OCI-LY3 (cell line): Measurements from ENCODE around the gene NOC4L.

ENCODE experiments used
- EZH2phosphoT487 ChIP-seq: fragments of 200-600 bp; shearing (Covaris generic); IDR thresholded peaks from 2 replicates; pipeline ENCODE4 v1.6.1; 2018; ENCODE audit warnings: antibody characterized with exemption, mixed run types, low read depth
- TF ChIP-seq, protein P1 (sequence below): fragments of 200-600, 300-600 bp; sonication (generic); IDR thresholded peaks from 2 replicates; pipeline ENCODE4 v1.5.1; 2014; ENCODE audit warnings: antibody characterized with exemption, low read length, low read depth

GRCh38 chr12:132109741-132110140 is 34.5 kb upstream of the NOC4L start:
- TF ChIP-seq, protein P1, sequence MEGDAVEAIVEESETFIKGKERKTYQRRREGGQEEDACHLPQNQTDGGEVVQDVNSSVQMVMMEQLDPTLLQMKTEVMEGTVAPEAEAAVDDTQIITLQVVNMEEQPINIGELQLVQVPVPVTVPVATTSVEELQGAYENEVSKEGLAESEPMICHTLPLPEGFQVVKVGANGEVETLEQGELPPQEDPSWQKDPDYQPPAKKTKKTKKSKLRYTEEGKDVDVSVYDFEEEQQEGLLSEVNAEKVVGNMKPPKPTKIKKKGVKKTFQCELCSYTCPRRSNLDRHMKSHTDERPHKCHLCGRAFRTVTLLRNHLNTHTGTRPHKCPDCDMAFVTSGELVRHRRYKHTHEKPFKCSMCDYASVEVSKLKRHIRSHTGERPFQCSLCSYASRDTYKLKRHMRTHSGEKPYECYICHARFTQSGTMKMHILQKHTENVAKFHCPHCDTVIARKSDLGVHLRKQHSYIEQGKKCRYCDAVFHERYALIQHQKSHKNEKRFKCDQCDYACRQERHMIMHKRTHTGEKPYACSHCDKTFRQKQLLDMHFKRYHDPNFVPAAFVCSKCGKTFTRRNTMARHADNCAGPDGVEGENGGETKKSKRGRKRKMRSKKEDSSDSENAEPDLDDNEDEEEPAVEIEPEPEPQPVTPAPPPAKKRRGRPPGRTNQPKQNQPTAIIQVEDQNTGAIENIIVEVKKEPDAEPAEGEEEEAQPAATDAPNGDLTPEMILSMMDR: no peak
- no peak for TF ChIP-seq EZH2phosphoT487
